ENCODE measurements around the gene EPS8L3.
A peak's percentile ranks its signal among the peaks of the same experiment; 100 is the strongest.

EPS8L3 gene

GRCh38 chr1:109722908-109723691, 40.6 kb downstream of the EPS8L3 start:
- no peak for DNase-seq (ENCODE audit: extremely low read depth, insufficient read length)
- Histone ChIP-seq H3K27me3 (replicated peaks; ENCODE audit: control insufficient read depth, insufficient read depth, low read length) (no peaks in the 10 kb centered on the region), H3K4me3 (replicated peaks; ENCODE audit: low read depth, low read length) (no peak overlapping the region), H3K36me3 (ENCODE audit: control insufficient read depth, insufficient read depth, low read length) (no peaks in the 10 kb centered on the region)
- TF ChIP-seq, protein P1, sequence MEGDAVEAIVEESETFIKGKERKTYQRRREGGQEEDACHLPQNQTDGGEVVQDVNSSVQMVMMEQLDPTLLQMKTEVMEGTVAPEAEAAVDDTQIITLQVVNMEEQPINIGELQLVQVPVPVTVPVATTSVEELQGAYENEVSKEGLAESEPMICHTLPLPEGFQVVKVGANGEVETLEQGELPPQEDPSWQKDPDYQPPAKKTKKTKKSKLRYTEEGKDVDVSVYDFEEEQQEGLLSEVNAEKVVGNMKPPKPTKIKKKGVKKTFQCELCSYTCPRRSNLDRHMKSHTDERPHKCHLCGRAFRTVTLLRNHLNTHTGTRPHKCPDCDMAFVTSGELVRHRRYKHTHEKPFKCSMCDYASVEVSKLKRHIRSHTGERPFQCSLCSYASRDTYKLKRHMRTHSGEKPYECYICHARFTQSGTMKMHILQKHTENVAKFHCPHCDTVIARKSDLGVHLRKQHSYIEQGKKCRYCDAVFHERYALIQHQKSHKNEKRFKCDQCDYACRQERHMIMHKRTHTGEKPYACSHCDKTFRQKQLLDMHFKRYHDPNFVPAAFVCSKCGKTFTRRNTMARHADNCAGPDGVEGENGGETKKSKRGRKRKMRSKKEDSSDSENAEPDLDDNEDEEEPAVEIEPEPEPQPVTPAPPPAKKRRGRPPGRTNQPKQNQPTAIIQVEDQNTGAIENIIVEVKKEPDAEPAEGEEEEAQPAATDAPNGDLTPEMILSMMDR (IDR thresholded peaks at IDR 0.05; ENCODE audit: insufficient read depth, low read length, poor library complexity, severe bottlenecking), result no peak

GRCh38 chr1:109721971-109722370, 41.8 kb downstream of the EPS8L3 start:
- Histone ChIP-seq H3K36me3 (ENCODE audit: control insufficient read depth, insufficient read depth, low read length) (no peaks in the 10 kb centered on the region), H3K4me3 (replicated peaks; ENCODE audit: low read depth, low read length) (no peak overlapping the region), H3K27me3 (replicated peaks; ENCODE audit: control insufficient read depth, insufficient read depth, low read length) (no peaks in the 10 kb centered on the region)
- DNase-seq (ENCODE audit: extremely low read depth, insufficient read length), result no peak
- TF ChIP-seq, protein P1 (IDR thresholded peaks at IDR 0.05; ENCODE audit: insufficient read depth, low read length, poor library complexity, severe bottlenecking), result no peak

DNA sequence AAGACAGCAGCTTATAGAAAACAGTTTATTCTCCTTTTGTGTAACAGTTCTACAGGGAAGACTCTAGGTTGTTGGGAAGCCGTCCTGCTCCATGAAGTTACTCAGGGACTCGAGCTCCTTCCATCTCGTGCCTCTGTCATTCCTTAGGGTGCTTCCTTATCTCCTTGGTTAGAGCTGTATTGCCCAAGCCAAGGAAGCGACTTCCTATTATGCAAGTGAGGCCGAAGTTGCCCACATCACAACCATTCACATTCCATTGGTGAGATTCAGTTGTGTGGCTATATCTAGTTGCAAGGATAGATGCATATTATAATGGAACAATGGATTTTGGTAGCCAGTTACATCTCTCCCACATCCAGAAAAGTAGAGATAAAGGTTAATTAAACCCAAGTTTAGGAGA, 42.7 kb downstream of the EPS8L3 start:
- DNase-seq (ENCODE audit: extremely low read depth, insufficient read length), result no peak
- Histone ChIP-seq H3K4me3 (replicated peaks; ENCODE audit: low read depth, low read length) (no peak overlapping the region), H3K36me3 (ENCODE audit: control insufficient read depth, insufficient read depth, low read length) (no peaks in the 10 kb centered on the region), H3K27me3 (replicated peaks; ENCODE audit: control insufficient read depth, insufficient read depth, low read length) (no peaks in the 10 kb centered on the region)
- TF ChIP-seq, protein P1 (IDR thresholded peaks at IDR 0.05; ENCODE audit: insufficient read depth, low read length, poor library complexity, severe bottlenecking), result no peak

DNA sequence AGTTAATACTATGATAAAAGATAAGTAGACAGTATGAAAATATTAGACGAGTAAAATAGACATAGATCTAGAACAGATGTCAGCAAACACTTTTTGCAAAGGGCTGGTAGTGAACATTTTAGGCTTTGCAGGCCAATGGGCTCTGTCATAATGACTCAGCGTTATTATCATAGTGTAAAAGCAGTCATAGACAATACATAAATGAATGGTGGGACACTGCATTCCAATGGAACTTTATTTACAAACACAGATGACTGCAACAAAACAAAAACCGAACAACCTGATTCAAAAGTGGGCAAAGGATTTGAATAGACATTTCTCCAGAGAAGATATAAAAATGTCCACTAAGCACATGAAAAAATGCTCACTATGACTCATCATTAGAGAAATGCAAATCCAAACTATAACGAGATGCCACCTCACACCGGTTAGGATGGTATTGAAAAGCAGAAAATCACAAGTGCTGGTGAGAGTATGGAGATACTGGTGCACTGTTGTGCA, 44.3 kb downstream of the EPS8L3 start:
- H3K36me3 ChIP-seq (ENCODE audit: control insufficient read depth, insufficient read depth, low read length), result no peaks in the 10 kb centered on the region
- DNase-seq (ENCODE audit: extremely low read depth, insufficient read length), result peak; percentile 20
- H3K27me3 ChIP-seq (replicated peaks; ENCODE audit: control insufficient read depth, insufficient read depth, low read length), result no peaks in the 10 kb centered on the region
- H3K4me3 ChIP-seq (replicated peaks; ENCODE audit: low read depth, low read length), result no peak overlapping the region
- TF ChIP-seq, protein P1 (IDR thresholded peaks at IDR 0.05; ENCODE audit: insufficient read depth, low read length, poor library complexity, severe bottlenecking), result no peak

- Histone ChIP-seq H3K36me3 (ENCODE audit: control insufficient read depth, insufficient read depth, low read length) (no peaks in the 10 kb centered on the region), H3K4me3 (replicated peaks; ENCODE audit: low read depth, low read length) (no peak overlapping the region), H3K27me3 (replicated peaks; ENCODE audit: control insufficient read depth, insufficient read depth, low read length) (no peaks in the 10 kb centered on the region)
- DNase-seq (ENCODE audit: extremely low read depth, insufficient read length), result no peak
- TF ChIP-seq, protein P1 (IDR thresholded peaks at IDR 0.05; ENCODE audit: insufficient read depth, low read length, poor library complexity, severe bottlenecking), result peak; percentile 10
Observed at GRCh38 chr1:109718495-109718894, 45.2 kb downstream of the EPS8L3 start.

Measured in GM06990 (cell line).